Hematopoietic multipotent progenitor cell treated with erythropoietin and hydrocortisone succinate and interleukin-3 and kit ligand, for 8 days (in vitro differentiated cells): ENCODE results near the gene CLHC1.

Experiments used
- DNase-seq: peaks from one replicate; pipeline ENCODE4 v3.0.0-alpha.2; 2015

Gene CLHC1

GRCh38 chr2:55168221-55169154 lies 63.6 kb downstream of the CLHC1 start:
- peak; percentile 77 for DNase-seq

GRCh38 chr2:55165626-55166025 lies 66.5 kb downstream of the CLHC1 start:
- no peak for DNase-seq

GRCh38 chr2:55164534-55165480 lies 67.3 kb downstream of the CLHC1 start:
- DNase-seq = no peak

- DNase-seq = no peak
Observed at GRCh38 chr2:55163941-55164390, 68.1 kb downstream of the CLHC1 start.

- no peak for DNase-seq
Observed at GRCh38 chr2:55163274-55163721, 68.8 kb downstream of the CLHC1 start.

- DNase-seq = no peak
Observed at GRCh38 chr2:55162284-55163006, 69.6 kb downstream of the CLHC1 start.

- no peak for DNase-seq
Observed at GRCh38 chr2:55161295-55162210, 70.5 kb downstream of the CLHC1 start.

- no peak for DNase-seq
Observed at GRCh38 chr2:55160422-55160821, 71.7 kb downstream of the CLHC1 start.

GRCh38 chr2:55159752-55160151 lies 72.3 kb downstream of the CLHC1 start:
- DNase-seq = no peak

- no peak for DNase-seq
Observed at GRCh38 chr2:55159037-55159651, 72.9 kb downstream of the CLHC1 start.

- DNase-seq = peak; percentile 65
Observed at GRCh38 chr2:55158111-55158814, 73.8 kb downstream of the CLHC1 start.

- peak; percentile 96 for DNase-seq
Observed at GRCh38 chr2:55157474-55157884, 74.6 kb downstream of the CLHC1 start.

- no peak for DNase-seq
Observed at GRCh38 chr2:55156984-55157383, 75.1 kb downstream of the CLHC1 start.

GRCh38 chr2:55156326-55156725 lies 75.8 kb downstream of the CLHC1 start:
- DNase-seq = no peak

- DNase-seq = no peak
Observed at GRCh38 chr2:55155764-55156281, 76.3 kb downstream of the CLHC1 start.

GRCh38 chr2:55155206-55155605 lies 76.9 kb downstream of the CLHC1 start:
- DNase-seq = no peak

GRCh38 chr2:55154525-55155030 lies 77.5 kb downstream of the CLHC1 start:
- no peak for DNase-seq

GRCh38 chr2:55153584-55154299 lies 78.4 kb downstream of the CLHC1 start:
- DNase-seq = no peak
